Naive thymus-derived CD8-positive, alpha-beta T cell (primary cell): ENCODE data around the gene RAB7B. TPM values are rescaled to one million over a fixed set of nuclear protein-coding genes. Genes with fewer than 3 reads are reported as not detected.
A peak's percentile ranks its signal among the peaks of the same experiment; 100 is the strongest.
"Not testable (repeated sequence)": the region's sequence is repeated elsewhere in the genome, so short reads cannot be mapped to it uniquely, and the experiment has no call there.

Experiments
- ATAC-seq, 2 donors: fragments of 150-1000 bp; cut with Tn5 transposase in 1 of 2; sonication (Bioruptor Pico), chemical (Tn5 transposase) in 1 of 2; 1 replicate in 1 of 2; 2 replicates in 1 of 2; pipeline ENCODE4 v1.10.0; 2021; ENCODE audit warnings: mild to moderate bottlenecking in 2 of 2, moderate library complexity in 2 of 2
- POLR2A ChIA-PET: fragments of 350-600 bp; sonication (Branson Sonifier 250); formaldehyde crosslinking; loops from one replicate; lab custom pipeline; 2021; ENCODE audit warnings: antibody characterized with exemption; lab: Charles Lee
- DNase-seq, 10 donors: peaks; one replicate each; pipeline versions ENCODE4 v3.0.0 to v3.0.0-alpha.2; 2020 to 2022
- H3K27ac Mint-ChIP-seq, 10 donors: one replicate each; pipeline ENCODE4 v1.8.0; 2020 to 2022; ENCODE audit warnings: mild to moderate bottlenecking in 10 of 10, mixed read lengths in 10 of 10, moderate library complexity in 4 of 10, inconsistent platforms in 1 of 10
- H3K27me3 Mint-ChIP-seq, 5 donors: one replicate each; pipeline ENCODE4 v1.8.0; 2021 to 2022; ENCODE audit warnings: mixed read lengths in 5 of 5
- H3K36me3 Mint-ChIP-seq, 3 donors: one replicate each; pipeline ENCODE4 v1.8.0; 2020 to 2022; ENCODE audit warnings: mixed read lengths in 3 of 3, mild to moderate bottlenecking in 2 of 3, inconsistent platforms in 1 of 3
- H3K4me1 Mint-ChIP-seq, 4 donors: one replicate each; pipeline ENCODE4 v1.8.0; 2021 to 2022; ENCODE audit warnings: mixed read lengths in 4 of 4
- H3K4me3 Mint-ChIP-seq, 10 donors: one replicate each; pipeline ENCODE4 v1.8.0; 2020 to 2022; ENCODE audit warnings: mild to moderate bottlenecking in 10 of 10, mixed read lengths in 10 of 10, moderate library complexity in 6 of 10, inconsistent platforms in 1 of 10
- H3K9me3 Mint-ChIP-seq, 9 donors: one replicate each; pipeline ENCODE4 v1.8.0; 2020 to 2022; ENCODE audit warnings: mixed read lengths in 9 of 9, mild to moderate bottlenecking in 3 of 9, inconsistent platforms in 1 of 9, moderate library complexity in 1 of 9
- polyA plus RNA-seq, 3 donors: library from polyadenylated mRNA; unstranded; fragments of 300-500 nt; fragmentation: Illumina TruSeq; gene quantifications; one replicate each; pipeline ENCODE4 v1.2.3, GENCODE V29; 2021
- total RNA-seq, 8 experiments: library from RNA in 2 of 8; stranded (reverse) in 2 of 8; gene quantifications; one replicate each; pipeline ENCODE4 v1.2.3 and lab custom pipeline; 2021 to 2026

Gene RAB7B
- total and polyA plus RNA-seq, 5 experiments from 2014 or later: not detected

DNA sequence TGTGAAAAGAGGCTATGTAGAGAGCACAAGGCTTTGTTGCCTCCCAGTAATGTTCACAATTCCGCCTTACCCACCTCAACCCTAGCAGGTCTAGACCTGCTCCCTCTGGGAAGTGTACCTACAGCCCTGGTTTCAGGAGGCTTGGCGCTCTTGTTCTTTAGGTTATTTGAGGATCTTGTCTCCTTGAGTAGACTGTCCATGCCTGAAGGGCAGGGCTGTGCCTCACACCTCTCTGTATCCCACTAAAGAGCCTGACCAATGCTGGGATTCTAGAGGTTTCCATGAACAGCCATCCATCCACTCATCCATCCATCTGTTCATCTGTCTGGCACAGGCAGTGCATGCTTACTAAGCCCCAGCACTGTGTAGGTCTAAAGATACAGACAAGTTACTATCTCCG is 1.0 kb downstream of the RAB7B start:
- ATAC-seq: no peak
- H3K27me3 Mint-ChIP-seq: peaks cover 0 to 19% (median 3%) of the 10 kb centered on the region in 5 donors
- H3K27ac Mint-ChIP-seq: no peak overlapping the region
- no peaks in the 10 kb centered on the region for H3K9me3 Mint-ChIP-seq
- no peaks in the 10 kb centered on the region for H3K36me3 Mint-ChIP-seq
- no peak overlapping the region for H3K4me3 Mint-ChIP-seq
- POLR2A ChIA-PET: no interaction called here
- DNase-seq: no peak
- H3K4me1 Mint-ChIP-seq: peaks cover 0 to 9% (median 3%) of the 10 kb centered on the region in 4 donors

DNA sequence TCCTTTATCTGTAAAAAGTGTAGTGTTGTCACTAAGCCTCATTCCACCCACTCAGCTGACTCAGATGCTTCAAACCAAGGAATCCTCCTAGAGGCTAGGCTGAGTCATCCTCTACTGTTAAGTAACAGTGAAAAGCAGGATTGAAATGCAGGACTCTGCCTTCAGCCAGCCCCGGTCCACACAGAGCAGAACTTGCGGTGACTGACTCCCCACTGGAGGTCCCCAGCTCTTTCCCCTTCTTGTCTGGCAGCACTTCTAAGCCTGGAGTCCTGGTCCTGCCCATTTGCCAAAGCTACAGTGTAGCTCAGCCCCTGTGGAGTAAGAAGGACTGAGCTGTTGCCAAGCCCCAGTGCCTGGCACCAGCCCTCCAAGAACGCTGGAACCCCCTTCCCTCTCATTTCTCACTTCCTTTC is 1.7 kb downstream of the RAB7B start:
- no peaks in the 10 kb centered on the region for H3K36me3 Mint-ChIP-seq
- POLR2A ChIA-PET: no interaction called here
- no peak overlapping the region for H3K4me3 Mint-ChIP-seq
- ATAC-seq (no peak), DNase-seq (no peak)
- H3K27me3 Mint-ChIP-seq: peaks cover 0 to 20% (median 3%) of the 10 kb centered on the region in 5 donors
- no peaks in the 10 kb centered on the region for H3K9me3 Mint-ChIP-seq
- peak overlapping the region in 1 of 10 donors; percentile 74 for H3K27ac Mint-ChIP-seq
- H3K4me1 Mint-ChIP-seq: peaks cover 0 to 9% (median 3%) of the 10 kb centered on the region in 4 donors

- peaks cover 0 to 14% (median 2%) of the 10 kb centered on the region in 5 donors for H3K27me3 Mint-ChIP-seq
- no peak for DNase-seq
- no peaks in the 10 kb centered on the region for H3K9me3 Mint-ChIP-seq
- no peak overlapping the region for H3K27ac Mint-ChIP-seq
- no peaks in the 10 kb centered on the region for H3K36me3 Mint-ChIP-seq
- no peak for ATAC-seq
- H3K4me1 Mint-ChIP-seq: peaks cover 0 to 7% (median 3%) of the 10 kb centered on the region in 4 donors
- no peak overlapping the region for H3K4me3 Mint-ChIP-seq
- POLR2A ChIA-PET: no interaction called here
Observed at GRCh38 chr1:206000641-206001339, 2.4 kb downstream of the RAB7B start.

DNA sequence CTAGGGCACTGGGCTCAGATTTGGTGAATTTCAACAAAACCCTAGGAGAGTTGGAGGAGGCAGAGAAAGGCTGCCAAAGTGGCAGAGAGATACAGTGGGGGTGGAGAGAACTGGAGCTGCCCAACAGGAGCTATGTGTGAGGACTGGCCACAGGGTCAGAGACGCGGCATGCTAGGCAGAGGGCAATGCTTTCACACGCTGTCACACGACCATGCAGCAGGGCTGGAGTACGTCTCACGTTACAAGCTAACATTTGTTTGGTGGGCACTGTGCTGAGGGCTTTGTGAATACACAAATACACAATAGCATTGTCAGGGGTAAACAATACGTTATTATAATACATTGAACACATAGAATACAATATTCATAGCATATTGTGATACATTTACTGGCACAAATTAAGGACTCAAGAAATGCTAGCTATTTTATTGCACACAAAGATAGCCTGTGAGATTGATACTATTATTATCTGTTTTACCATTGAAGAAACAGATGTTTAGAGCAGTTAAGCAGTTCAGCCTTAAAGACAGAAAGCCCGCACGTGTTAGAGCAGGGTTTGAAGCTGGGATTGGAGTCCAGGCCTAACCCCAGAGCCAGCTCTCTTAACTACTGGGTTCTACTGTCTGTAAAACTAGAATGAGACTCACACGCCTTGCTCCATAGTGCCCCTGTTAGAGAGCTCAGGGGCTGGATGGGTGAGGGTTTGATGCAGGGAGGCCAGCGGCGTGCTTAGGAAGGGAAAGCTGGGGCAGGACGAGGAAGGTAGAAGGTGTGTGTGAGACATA is 4.5 kb downstream of the RAB7B start:
- Mint-ChIP-seq H3K27me3 (peaks cover 0 to 7% (median 2%) of the 10 kb centered on the region in 5 donors), H3K9me3 (no peaks in the 10 kb centered on the region), H3K27ac (no peak overlapping the region), H3K4me1 (peaks cover 0 to 4% (median 0%) of the 10 kb centered on the region in 4 donors), H3K36me3 (no peaks in the 10 kb centered on the region), H3K4me3 (no peak overlapping the region)
- POLR2A ChIA-PET: no interaction called here
- DNase-seq (no peak), ATAC-seq (no peak)

DNA sequence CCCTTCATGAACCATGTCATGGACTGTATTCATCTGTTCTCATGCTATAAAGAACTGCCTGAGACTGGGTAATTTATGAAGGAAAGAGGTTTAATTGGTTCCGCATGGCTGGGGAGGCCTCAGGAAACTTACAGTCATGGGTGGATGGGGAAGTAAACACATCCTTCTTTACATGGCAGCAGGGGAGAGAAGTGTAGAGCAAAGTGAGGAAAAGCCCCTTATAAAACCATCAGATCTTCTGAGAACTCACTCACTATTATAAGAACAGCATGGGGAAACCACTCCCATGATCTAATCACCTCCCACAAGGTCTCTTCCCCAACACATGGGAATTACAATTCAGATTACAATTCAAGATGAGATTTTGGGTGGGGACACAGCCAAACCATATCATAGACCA is 6.6 kb downstream of the RAB7B start:
- H3K27ac Mint-ChIP-seq, DNase-seq, H3K36me3 Mint-ChIP-seq, H3K4me1 Mint-ChIP-seq, POLR2A ChIA-PET, H3K4me3 Mint-ChIP-seq, ATAC-seq, H3K9me3 Mint-ChIP-seq: not testable (repeated sequence)
- peaks cover 0 to 10% (median 4%) of the 10 kb centered on the region in 5 donors for H3K27me3 Mint-ChIP-seq

DNA sequence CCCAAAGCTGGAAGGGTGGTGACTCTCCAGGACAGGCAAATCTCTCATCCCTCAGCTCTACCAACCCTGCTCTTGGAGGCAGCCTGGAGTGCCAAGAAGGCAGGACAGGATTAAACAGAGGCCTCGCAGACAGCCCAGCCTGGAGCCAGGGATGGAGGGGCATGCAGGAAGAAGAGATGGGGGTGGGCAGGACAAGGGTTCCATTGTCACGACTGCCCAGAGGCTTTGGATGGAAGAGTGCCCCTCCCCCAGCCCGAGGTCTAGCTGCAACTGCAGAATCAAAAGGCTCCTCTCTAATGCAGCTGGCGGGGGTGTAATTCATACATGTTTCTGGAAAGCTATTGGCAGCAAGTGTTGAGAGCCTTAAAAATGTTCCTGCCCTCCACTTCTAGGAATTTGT is 8.8 kb downstream of the RAB7B start:
- DNase-seq (no peak), ATAC-seq (no peak)
- H3K27ac Mint-ChIP-seq: no peak overlapping the region
- H3K4me3 Mint-ChIP-seq: no peak overlapping the region
- POLR2A ChIA-PET: no interaction called here
- peaks cover 4 to 16% (median 9%) of the 10 kb centered on the region in 5 donors for H3K27me3 Mint-ChIP-seq
- H3K9me3 Mint-ChIP-seq: no peaks in the 10 kb centered on the region
- no peaks in the 10 kb centered on the region for H3K36me3 Mint-ChIP-seq
- no peaks in the 10 kb centered on the region for H3K4me1 Mint-ChIP-seq

DNA sequence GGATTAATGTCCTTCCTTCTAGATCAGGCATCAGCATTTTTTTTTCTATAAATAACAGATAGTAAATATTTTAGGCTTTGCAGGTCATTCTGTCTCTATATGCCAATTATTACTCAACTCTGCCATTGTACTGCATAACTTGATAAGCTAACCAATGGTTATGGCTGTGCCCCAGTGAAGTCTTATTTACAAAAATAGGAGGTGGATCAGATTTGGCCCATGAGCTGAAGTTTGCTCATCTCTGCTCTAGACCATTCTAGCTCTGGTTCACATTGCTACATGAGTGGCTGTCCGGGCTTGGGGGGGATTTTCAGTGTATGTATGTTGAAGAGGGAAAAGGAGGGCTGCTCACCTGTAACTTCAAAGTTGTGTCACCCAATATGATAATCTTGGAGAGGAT is 10.1 kb downstream of the RAB7B start:
- Mint-ChIP-seq H3K4me3 (no peak overlapping the region), H3K4me1 (no peaks in the 10 kb centered on the region), H3K36me3 (no peaks in the 10 kb centered on the region), H3K27ac (no peak overlapping the region), H3K9me3 (no peaks in the 10 kb centered on the region), H3K27me3 (peaks cover 4 to 16% (median 9%) of the 10 kb centered on the region in 5 donors)
- DNase-seq: no peak
- no peak for ATAC-seq
- POLR2A ChIA-PET: no interaction called here

DNA sequence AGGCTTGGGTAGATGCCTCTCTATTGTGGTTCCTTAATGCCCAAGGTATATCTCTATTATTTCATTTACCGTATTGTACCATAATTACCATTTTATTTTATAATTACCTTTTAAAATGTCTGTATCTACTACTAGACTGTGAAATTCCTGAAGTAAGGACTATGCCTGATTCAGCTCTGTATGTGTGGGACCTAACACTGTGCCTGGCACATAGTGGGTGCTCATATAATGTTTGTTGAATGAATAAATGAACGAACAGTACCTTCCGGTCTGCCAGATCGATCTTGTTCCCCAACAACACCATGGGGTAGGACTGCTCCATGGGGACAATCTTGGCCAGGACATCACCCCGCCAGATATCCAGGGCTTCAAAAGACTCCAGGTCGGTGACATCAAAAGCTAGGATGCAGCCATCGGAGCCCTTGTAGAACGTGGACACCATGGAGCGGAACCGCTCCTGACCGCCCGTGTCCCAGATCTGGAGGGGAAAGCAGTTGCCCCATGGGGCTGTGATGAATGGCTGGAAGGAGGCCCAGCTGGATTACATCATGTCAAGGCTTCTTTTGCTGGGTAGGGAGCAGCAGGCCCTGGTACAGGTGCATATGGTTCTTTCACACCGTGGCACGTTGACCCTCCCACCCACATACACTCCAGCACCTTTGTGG is 10.8 kb downstream of the RAB7B start:
- no peak for ATAC-seq
- Mint-ChIP-seq H3K27me3 (peaks cover 4 to 12% (median 9%) of the 10 kb centered on the region in 5 donors), H3K27ac (no peak overlapping the region), H3K36me3 (no peaks in the 10 kb centered on the region), H3K4me3 (no peak overlapping the region), H3K4me1 (no peaks in the 10 kb centered on the region), H3K9me3 (no peaks in the 10 kb centered on the region)
- POLR2A ChIA-PET: no interaction called here
- DNase-seq: no peak

DNA sequence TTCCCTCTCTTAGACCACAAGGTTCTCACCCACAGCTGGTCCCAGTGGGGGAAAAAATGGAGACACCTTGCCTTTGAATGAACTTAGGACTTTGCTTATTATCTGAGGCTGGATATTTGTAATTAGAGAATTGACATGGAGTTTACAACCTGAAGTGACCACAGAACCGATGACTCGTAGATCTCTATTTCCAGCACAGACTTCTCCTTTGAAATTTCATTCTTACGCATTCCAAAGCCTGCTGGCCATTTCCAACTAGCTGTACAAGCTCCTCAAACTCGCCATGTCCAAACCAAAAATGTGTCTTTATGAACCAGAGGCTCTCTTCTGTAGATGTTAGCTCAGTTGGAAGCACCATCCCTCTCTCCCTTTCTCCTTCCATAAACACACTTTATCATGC is 12.0 kb downstream of the RAB7B start:
- DNase-seq: no peak
- Mint-ChIP-seq H3K36me3 (no peaks in the 10 kb centered on the region), H3K4me3 (no peak overlapping the region), H3K27me3 (peaks cover 2 to 10% (median 8%) of the 10 kb centered on the region in 5 donors), H3K9me3 (no peaks in the 10 kb centered on the region), H3K4me1 (no peaks in the 10 kb centered on the region), H3K27ac (no peak overlapping the region)
- no peak for ATAC-seq
- POLR2A ChIA-PET: no interaction called here

- DNase-seq: no peak
- H3K4me1 Mint-ChIP-seq: no peaks in the 10 kb centered on the region
- POLR2A ChIA-PET: no interaction called here
- H3K9me3 Mint-ChIP-seq: no peaks in the 10 kb centered on the region
- H3K27ac Mint-ChIP-seq: no peak overlapping the region
- peaks cover 2 to 10% (median 8%) of the 10 kb centered on the region in 5 donors for H3K27me3 Mint-ChIP-seq
- no peak overlapping the region for H3K4me3 Mint-ChIP-seq
- no peaks in the 10 kb centered on the region for H3K36me3 Mint-ChIP-seq
- ATAC-seq: no peak
Observed at GRCh38 chr1:205990226-205990625, 13.0 kb downstream of the RAB7B start.

GRCh38 chr1:205989786-205990185 is 13.4 kb downstream of the RAB7B start:
- POLR2A ChIA-PET: no interaction called here
- DNase-seq (no peak), ATAC-seq (no peak)
- no peak overlapping the region for H3K4me3 Mint-ChIP-seq
- H3K36me3 Mint-ChIP-seq: no peaks in the 10 kb centered on the region
- H3K9me3 Mint-ChIP-seq: no peaks in the 10 kb centered on the region
- no peak overlapping the region for H3K27ac Mint-ChIP-seq
- no peaks in the 10 kb centered on the region for H3K4me1 Mint-ChIP-seq
- H3K27me3 Mint-ChIP-seq: peaks cover 2 to 10% (median 8%) of the 10 kb centered on the region in 5 donors

GRCh38 chr1:205988585-205988995 is 14.6 kb downstream of the RAB7B start:
- DNase-seq (no peak), ATAC-seq (no peak)
- Mint-ChIP-seq H3K4me3 (no peak overlapping the region), H3K9me3 (no peaks in the 10 kb centered on the region), H3K36me3 (no peaks in the 10 kb centered on the region), H3K27me3 (peaks cover 2 to 10% (median 6%) of the 10 kb centered on the region in 5 donors), H3K4me1 (no peaks in the 10 kb centered on the region), H3K27ac (peak overlapping the region in 1 of 10 donors; percentile 55)
- POLR2A ChIA-PET: no interaction called here

DNA sequence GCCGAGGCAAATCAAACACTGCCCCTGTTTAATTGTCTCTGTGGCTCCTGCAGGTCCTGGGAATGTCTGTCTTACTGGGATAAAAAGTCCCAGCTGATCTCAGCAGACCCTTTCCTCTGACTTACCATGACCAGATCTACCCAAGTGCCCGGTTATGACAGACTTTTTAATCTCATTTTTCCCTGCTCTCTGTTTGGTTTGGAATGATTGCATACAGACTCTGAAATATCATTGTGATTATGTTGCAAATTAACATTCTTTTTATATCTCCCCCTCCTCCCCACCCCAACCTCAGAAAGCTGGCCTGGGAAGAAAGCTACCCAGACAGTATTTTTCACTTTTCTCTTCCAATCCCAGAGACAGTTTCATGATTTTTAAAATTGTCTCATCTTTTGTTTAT is 16.3 kb downstream of the RAB7B start:
- Mint-ChIP-seq H3K36me3 (peaks cover 0 to 6% (median 0%) of the 10 kb centered on the region in 3 donors), H3K9me3 (peaks cover 0 to 6% (median 0%) of the 10 kb centered on the region in 9 donors), H3K4me1 (no peaks in the 10 kb centered on the region), H3K27ac (no peak overlapping the region), H3K4me3 (no peak overlapping the region), H3K27me3 (peaks cover 0 to 10% (median 5%) of the 10 kb centered on the region in 5 donors)
- no peak for ATAC-seq
- no peak for DNase-seq
- POLR2A ChIA-PET: no interaction called here
